ENCODE results near the gene LARP4B. TPM values are rescaled to one million over a fixed set of nuclear protein-coding genes. Genes with fewer than 3 reads are reported as not detected.

The LARP4B gene
- total RNA-seq, 6 experiments from 2014 or later: 81.5 to 88.1 (median 83.5) TPM

GRCh38 chr10:814536-815302, 116.8 kb downstream of the LARP4B start:
- Mint-ChIP-seq H3K9me3 (no peaks in the 10 kb centered on the region), H3K4me3 (no peak overlapping the region), H3K27me3 (ENCODE audit: insufficient read depth) (peaks cover 13% of the 10 kb centered on the region), H3K4me1 (ENCODE audit: low read depth) (peaks cover 16% of the 10 kb centered on the region), H3K36me3 (ENCODE audit: low read depth) (peaks cover 48% of the 10 kb centered on the region), H3K27ac (no peak overlapping the region)
- TF ChIP-seq, protein P1, sequence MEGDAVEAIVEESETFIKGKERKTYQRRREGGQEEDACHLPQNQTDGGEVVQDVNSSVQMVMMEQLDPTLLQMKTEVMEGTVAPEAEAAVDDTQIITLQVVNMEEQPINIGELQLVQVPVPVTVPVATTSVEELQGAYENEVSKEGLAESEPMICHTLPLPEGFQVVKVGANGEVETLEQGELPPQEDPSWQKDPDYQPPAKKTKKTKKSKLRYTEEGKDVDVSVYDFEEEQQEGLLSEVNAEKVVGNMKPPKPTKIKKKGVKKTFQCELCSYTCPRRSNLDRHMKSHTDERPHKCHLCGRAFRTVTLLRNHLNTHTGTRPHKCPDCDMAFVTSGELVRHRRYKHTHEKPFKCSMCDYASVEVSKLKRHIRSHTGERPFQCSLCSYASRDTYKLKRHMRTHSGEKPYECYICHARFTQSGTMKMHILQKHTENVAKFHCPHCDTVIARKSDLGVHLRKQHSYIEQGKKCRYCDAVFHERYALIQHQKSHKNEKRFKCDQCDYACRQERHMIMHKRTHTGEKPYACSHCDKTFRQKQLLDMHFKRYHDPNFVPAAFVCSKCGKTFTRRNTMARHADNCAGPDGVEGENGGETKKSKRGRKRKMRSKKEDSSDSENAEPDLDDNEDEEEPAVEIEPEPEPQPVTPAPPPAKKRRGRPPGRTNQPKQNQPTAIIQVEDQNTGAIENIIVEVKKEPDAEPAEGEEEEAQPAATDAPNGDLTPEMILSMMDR (IDR thresholded peaks at IDR 0.05): no peak
- DNase-seq: no peak

GRCh38 chr10:813286-813685, 118.2 kb downstream of the LARP4B start:
- H3K4me3 Mint-ChIP-seq: no peak overlapping the region; the same call in 1 of the 2 replicates
- DNase-seq: no peak
- peaks cover 7% of the 10 kb centered on the region for H3K4me1 Mint-ChIP-seq (ENCODE audit: low read depth)
- no peaks in the 10 kb centered on the region for H3K9me3 Mint-ChIP-seq
- peaks cover 13% of the 10 kb centered on the region for H3K27me3 Mint-ChIP-seq (ENCODE audit: insufficient read depth)
- TF ChIP-seq, protein P1 (IDR thresholded peaks at IDR 0.05): no peak
- peak overlapping the region; percentile 61; the same call in 1 of the 2 replicates for H3K27ac Mint-ChIP-seq
- peaks cover 56% of the 10 kb centered on the region for H3K36me3 Mint-ChIP-seq (ENCODE audit: low read depth)

DNA sequence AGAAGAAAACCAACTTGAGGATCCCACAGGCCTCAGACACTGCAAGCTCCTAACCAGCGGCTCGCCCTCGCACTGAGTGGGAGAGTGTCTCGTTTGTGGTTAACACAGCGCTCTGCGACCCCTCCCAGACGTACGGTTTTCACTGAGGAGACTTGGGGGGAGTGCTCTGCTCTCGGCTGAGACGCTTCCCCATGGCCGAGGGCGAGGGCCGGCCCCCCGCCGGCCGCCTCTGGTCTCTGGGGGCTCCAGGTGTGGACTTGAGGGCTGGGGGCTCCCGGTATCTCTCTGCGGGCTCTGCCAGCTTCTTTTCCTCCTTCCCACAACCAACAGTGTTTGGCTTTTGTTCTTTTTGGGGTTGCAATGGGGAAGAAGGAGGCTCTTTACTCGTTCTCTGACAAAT, 118.7 kb downstream of the LARP4B start:
- Mint-ChIP-seq H3K4me3 (no peak overlapping the region), H3K27ac (0 out of 2 replicates have a peak overlapping the region, but pooled peaks have one; percentile 24), H3K27me3 (ENCODE audit: insufficient read depth) (peaks cover 13% of the 10 kb centered on the region), H3K9me3 (no peaks in the 10 kb centered on the region), H3K4me1 (ENCODE audit: low read depth) (peaks cover 7% of the 10 kb centered on the region), H3K36me3 (ENCODE audit: low read depth) (peaks cover 55% of the 10 kb centered on the region)
- DNase-seq: no peak
- TF ChIP-seq, protein P1 (IDR thresholded peaks at IDR 0.05): no peak

DNA sequence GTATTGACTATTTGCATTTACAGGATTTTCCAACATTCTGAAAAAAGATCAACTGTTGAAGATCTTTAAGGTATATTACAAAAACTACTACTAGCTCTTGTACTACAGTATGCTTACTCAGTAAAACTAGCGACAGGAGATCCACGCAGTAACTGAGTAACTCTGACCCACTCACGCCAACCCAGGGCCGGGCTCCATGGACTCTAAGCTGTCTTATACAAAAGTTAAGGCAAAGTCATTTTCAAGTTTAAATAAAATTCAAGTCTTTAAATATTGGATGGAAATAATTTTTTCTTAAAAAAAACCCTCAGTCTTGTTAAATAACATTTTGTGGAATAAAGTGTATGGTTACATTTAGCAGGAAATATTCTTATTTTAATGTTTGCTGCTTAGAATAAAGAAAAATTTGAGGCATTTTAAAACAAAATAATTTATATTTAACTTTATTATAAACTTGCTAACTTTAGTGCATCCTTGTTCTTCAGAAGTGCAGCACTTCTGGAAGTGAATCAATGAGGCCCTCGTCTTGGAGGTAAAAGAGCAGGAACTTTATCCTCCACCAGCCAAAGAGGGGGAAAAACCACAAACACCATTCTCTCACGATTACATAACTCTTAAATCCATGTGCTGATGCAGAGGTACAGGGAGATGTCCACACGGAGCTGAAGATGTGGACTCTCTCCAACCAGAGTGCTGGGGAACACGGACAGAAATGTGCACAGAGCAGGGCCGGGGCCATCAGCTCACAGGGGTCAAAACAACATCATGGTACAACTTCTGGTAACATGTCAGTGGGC, 119.9 kb downstream of the LARP4B start:
- H3K4me1 Mint-ChIP-seq (ENCODE audit: low read depth): peaks cover 7% of the 10 kb centered on the region
- H3K4me3 Mint-ChIP-seq: no peak overlapping the region
- TF ChIP-seq, protein P1 (IDR thresholded peaks at IDR 0.05): no peak
- H3K36me3 Mint-ChIP-seq (ENCODE audit: low read depth): peaks cover 53% of the 10 kb centered on the region
- peak overlapping the region; percentile 48; the same call in 1 of the 2 replicates for H3K27ac Mint-ChIP-seq
- no peaks in the 10 kb centered on the region for H3K9me3 Mint-ChIP-seq
- no peak for DNase-seq
- H3K27me3 Mint-ChIP-seq (ENCODE audit: insufficient read depth): peaks cover 16% of the 10 kb centered on the region

DNA sequence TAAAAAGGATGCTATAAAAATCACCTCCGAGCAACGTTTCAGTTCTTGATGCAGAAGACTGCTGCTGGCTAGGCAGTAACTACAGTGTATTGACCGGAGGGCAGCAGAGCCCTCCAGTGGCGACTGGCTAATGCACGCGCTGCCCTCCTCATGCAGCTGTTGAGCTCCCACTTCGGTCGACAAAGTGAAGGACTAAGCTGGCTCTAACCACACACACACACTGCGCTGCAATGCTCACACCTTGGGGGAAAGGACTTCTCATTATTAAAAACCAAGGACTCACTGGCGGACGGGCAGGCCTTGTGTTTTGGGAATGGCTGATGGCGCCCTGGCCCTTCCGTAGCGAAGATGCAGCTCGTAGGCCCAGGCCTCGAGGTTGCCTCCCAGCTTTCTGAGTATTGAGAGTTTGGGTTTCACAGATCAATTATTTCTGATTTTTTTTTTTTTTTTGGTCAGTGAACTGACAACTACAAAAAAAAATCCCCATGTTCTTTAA, 121.1 kb downstream of the LARP4B start:
- DNase-seq: no peak
- no peak overlapping the region for H3K27ac Mint-ChIP-seq

More for the DNA sequence above, 121.1 kb downstream of the LARP4B start:
- Mint-ChIP-seq H3K4me3 (no peak overlapping the region), H3K9me3 (no peaks in the 10 kb centered on the region), H3K4me1 (ENCODE audit: low read depth) (peaks cover 7% of the 10 kb centered on the region; the same call in 1 of the 2 replicates), H3K27me3 (ENCODE audit: insufficient read depth) (peaks cover 27% of the 10 kb centered on the region), H3K36me3 (ENCODE audit: low read depth) (peaks cover 56% of the 10 kb centered on the region)
- TF ChIP-seq, protein P1 (IDR thresholded peaks at IDR 0.05): peak; percentile 37
